Measurements from ENCODE around the gene NID1.

DNA sequence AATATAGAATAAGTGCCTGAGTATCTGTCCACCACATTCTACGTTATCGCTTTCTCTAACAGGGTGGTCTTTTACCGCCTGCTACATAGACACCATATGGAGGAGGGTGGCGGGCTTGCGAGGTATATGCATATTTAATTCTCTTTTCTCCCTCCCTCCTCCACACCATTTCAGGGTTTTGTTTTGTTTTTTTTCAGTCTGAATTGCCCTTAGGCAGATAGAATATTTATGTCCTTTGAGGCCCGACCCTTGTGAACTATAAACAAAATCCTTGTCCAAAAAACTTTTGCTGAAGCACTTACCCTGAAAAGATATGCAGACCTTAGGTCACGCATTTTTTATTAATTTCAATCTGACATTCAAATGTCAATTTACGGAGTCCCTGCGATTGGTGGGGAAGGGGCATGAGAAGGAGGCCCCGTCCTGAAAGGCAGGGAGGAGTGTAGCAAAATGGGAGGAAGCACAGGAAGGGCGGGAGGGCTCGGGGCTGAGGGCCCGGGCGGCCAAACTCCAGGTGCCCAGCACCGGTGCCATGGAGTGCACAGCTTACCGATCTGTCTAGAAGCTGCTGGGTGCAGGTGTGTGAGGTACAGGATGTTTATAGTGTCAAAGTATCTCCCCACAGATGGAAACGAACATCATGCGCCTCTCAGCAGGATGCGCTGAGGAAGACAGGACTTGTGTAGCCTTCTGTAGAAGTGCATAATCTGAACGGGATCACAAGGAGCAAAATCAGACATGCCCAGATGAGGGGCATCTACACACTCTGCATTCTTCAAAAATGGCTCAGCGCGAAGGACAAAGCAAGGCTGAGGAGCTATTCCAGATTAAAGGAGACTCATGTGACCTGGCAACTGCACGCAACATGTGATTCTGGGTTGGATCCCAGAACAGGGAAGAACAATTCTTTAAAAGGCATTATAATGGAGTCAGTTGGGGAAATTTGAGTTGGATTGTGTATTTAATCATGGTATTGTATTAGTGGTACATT, 129.4 kb downstream of the NID1 start:
- no peak for TF ChIP-seq YY1 (IDR thresholded peaks at IDR 0.05; ENCODE audit: low read depth)
- TF ChIP-seq FOXM1 (IDR thresholded peaks at IDR 0.05; ENCODE audit: borderline replicate concordance, low read depth), result no peak
